ENCODE measurements around the gene ROCK2. TPM values are rescaled to one million over a fixed set of nuclear protein-coding genes. Genes with fewer than 3 reads are reported as not detected.

Gene ROCK2
- total and polyA plus RNA-seq, 2 of the 13 experiments (the other 11 are each of a cell fraction or from before 2014, with no cell fraction given) = 38.1 to 119 TPM

- TF ChIP-seq, protein P1, sequence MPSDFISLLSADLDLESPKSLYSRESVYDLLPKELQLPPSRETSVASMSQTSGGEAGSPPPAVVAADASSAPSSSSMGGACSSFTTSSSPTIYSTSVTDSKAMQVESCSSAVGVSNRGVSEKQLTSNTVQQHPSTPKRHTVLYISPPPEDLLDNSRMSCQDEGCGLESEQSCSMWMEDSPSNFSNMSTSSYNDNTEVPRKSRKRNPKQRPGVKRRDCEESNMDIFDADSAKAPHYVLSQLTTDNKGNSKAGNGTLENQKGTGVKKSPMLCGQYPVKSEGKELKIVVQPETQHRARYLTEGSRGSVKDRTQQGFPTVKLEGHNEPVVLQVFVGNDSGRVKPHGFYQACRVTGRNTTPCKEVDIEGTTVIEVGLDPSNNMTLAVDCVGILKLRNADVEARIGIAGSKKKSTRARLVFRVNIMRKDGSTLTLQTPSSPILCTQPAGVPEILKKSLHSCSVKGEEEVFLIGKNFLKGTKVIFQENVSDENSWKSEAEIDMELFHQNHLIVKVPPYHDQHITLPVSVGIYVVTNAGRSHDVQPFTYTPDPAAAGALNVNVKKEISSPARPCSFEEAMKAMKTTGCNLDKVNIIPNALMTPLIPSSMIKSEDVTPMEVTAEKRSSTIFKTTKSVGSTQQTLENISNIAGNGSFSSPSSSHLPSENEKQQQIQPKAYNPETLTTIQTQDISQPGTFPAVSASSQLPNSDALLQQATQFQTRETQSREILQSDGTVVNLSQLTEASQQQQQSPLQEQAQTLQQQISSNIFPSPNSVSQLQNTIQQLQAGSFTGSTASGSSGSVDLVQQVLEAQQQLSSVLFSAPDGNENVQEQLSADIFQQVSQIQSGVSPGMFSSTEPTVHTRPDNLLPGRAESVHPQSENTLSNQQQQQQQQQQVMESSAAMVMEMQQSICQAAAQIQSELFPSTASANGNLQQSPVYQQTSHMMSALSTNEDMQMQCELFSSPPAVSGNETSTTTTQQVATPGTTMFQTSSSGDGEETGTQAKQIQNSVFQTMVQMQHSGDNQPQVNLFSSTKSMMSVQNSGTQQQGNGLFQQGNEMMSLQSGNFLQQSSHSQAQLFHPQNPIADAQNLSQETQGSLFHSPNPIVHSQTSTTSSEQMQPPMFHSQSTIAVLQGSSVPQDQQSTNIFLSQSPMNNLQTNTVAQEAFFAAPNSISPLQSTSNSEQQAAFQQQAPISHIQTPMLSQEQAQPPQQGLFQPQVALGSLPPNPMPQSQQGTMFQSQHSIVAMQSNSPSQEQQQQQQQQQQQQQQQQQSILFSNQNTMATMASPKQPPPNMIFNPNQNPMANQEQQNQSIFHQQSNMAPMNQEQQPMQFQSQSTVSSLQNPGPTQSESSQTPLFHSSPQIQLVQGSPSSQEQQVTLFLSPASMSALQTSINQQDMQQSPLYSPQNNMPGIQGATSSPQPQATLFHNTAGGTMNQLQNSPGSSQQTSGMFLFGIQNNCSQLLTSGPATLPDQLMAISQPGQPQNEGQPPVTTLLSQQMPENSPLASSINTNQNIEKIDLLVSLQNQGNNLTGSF (CRISPR knock-in tag; IDR thresholded peaks at IDR 0.05) = peak; percentile 95
- no peak for TF ChIP-seq ZSCAN12 (CRISPR knock-in tag; IDR thresholded peaks at IDR 0.05)
- TF ChIP-seq DPF2 (CRISPR knock-in tag; IDR thresholded peaks at IDR 0.05; ENCODE audit: borderline replicate concordance, low read depth) = peak; percentile 57; the same call in 1 of the 2 replicates
- TF ChIP-seq DNMT1 (CRISPR knock-in tag; IDR thresholded peaks at IDR 0.05) = 0 out of 2 replicates have a peak, but pooled peaks have one; percentile 40
- TF ChIP-seq ZNF101 (CRISPR knock-in tag; IDR thresholded peaks at IDR 0.05; ENCODE audit: borderline replicate concordance, low read depth) = no peak
- peak; percentile 94 for TF ChIP-seq THAP7 (CRISPR knock-in tag; IDR thresholded peaks at IDR 0.05)
- TF ChIP-seq ZNF230 (CRISPR knock-in tag; IDR thresholded peaks at IDR 0.05) = peak; percentile 80
- TF ChIP-seq ZNF556 (CRISPR knock-in tag; IDR thresholded peaks at IDR 0.05; ENCODE audit: borderline replicate concordance) = no peak
- peak; percentile 81; the same call in 1 of the 2 replicates for TF ChIP-seq BRCA1 (CRISPR knock-in tag; IDR thresholded peaks at IDR 0.05)
- no peak for TF ChIP-seq ZNF572 (CRISPR knock-in tag; IDR thresholded peaks at IDR 0.05)
- TF ChIP-seq ZNF10 (CRISPR knock-in tag; IDR thresholded peaks at IDR 0.05; ENCODE audit: borderline replicate concordance, low read depth) = no peak
- TF ChIP-seq PPARG (CRISPR knock-in tag; conservative IDR thresholded peaks at IDR 0.05) = peak; percentile 56
- TF ChIP-seq DMTF1 (CRISPR knock-in tag; IDR thresholded peaks at IDR 0.05) = no peak
- peak; percentile 25; the same call in 1 of the 2 replicates for TF ChIP-seq TAF1 (CRISPR knock-in tag; IDR thresholded peaks at IDR 0.05)
- no peak for TF ChIP-seq ZNF615 (CRISPR knock-in tag; IDR thresholded peaks at IDR 0.05; ENCODE audit: borderline replicate concordance)
- TF ChIP-seq ZNF431 (CRISPR knock-in tag; IDR thresholded peaks at IDR 0.05; ENCODE audit: borderline replicate concordance, low read depth) = peak; percentile 77; the same call in 1 of the 2 replicates
- TF ChIP-seq ZBTB3 (CRISPR knock-in tag; IDR thresholded peaks at IDR 0.05; ENCODE audit: borderline replicate concordance, low read depth) = peak; percentile 92
- no peak; a peak in 1 of 4 replicates for TF ChIP-seq POLR2A (IDR thresholded peaks at IDR 0.05; ENCODE audit: insufficient read depth in 1 of 2, low read depth in 2 of 2, low read length in 2 of 2)
- no peak for TF ChIP-seq HDAC6 (IDR thresholded peaks at IDR 0.05; ENCODE audit: low read depth, low read length)
- 0 out of 2 replicates have a peak, but pooled peaks have one; percentile 40 for TF ChIP-seq ZNF24 (IDR thresholded peaks at IDR 0.05)
Observed at GRCh38 chr2:11370377-11371091, 26.1 kb upstream of the ROCK2 start (continued).

All from HepG2 (cell line).